Endothelial cell (in vitro differentiated cells): ENCODE results near the gene TENT5D. TPM values are rescaled to one million over a fixed set of nuclear protein-coding genes. Genes with fewer than 3 reads are reported as not detected.

ENCODE experiments used
- DNase-seq: peaks from one replicate; pipeline ENCODE4 v3.0.0; 2021; ENCODE audit warnings: low spot score
- H3K27ac Mint-ChIP-seq: one replicate; pipeline ENCODE4 v1.8.0; 2021; ENCODE audit warnings: mixed read lengths, inconsistent platforms; ENCODE audit not compliant: unreplicated experiment
- H3K27me3 Mint-ChIP-seq: one replicate; pipeline ENCODE4 v1.8.0; 2021; ENCODE audit warnings: mild to moderate bottlenecking, moderate library complexity, mixed read lengths, inconsistent platforms; ENCODE audit not compliant: unreplicated experiment
- H3K36me3 Mint-ChIP-seq: one replicate; pipeline ENCODE4 v1.8.0; 2021; ENCODE audit warnings: mild to moderate bottlenecking, low read depth, mixed read lengths, inconsistent platforms; ENCODE audit not compliant: unreplicated experiment
- H3K4me1 Mint-ChIP-seq: one replicate; pipeline ENCODE4 v1.8.0; 2021; ENCODE audit warnings: mild to moderate bottlenecking, mixed read lengths, inconsistent platforms; ENCODE audit not compliant: unreplicated experiment
- H3K4me3 Mint-ChIP-seq: one replicate; pipeline ENCODE4 v1.8.0; 2021; ENCODE audit warnings: mild to moderate bottlenecking, mixed read lengths, inconsistent platforms; ENCODE audit not compliant: unreplicated experiment
- H3K9me3 Mint-ChIP-seq: one replicate; pipeline ENCODE4 v1.8.0; 2021; ENCODE audit warnings: mixed read lengths, inconsistent platforms; ENCODE audit not compliant: unreplicated experiment
- total RNA-seq: library from RNA; stranded (reverse); fragmentation: NEBNext Ultra II Directional; extraction: Animal tissue kit (Norgen Biotek cat#: 25700); gene quantifications from one replicate; pipeline ENCODE4 v1.2.1, GENCODE V29; 2021; ENCODE audit not compliant: unreplicated experiment
- TF ChIP-seq, protein P1 (sequence below): fragments of 200-600 bp; sonication (generic); IDR thresholded peaks from one replicate; pipeline ENCODE4 v1.5.0; 2021; ENCODE audit warnings: antibody characterized with exemption; ENCODE audit not compliant: unreplicated experiment

Gene TENT5D
- total RNA-seq, 1 donor from 2014 or later, result not detected

DNA sequence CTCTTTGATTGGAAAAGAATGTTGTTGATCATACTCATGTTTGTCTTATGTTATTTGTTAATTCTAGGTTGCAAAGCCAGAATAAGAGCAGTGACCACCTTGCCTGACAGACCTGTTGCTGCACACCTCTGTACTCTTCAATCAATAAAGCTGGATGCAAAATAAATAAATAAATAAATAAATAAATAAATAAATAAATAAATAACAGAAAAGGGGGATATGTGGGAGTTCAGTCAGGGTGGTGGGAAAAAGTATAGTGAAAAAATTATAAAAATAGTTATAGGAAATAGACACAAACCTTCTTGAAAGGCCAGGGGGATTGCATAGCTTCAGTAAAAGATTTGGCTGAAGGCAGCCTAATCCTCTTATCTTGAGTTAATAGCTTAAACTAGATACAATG is 51.3 kb downstream of the TENT5D start:
- no peak for DNase-seq
- Mint-ChIP-seq H3K27me3 (no peaks in the 10 kb centered on the region), H3K4me1 (no peaks in the 10 kb centered on the region), H3K4me3 (no peak overlapping the region), H3K27ac (no peak overlapping the region), H3K9me3 (no peaks in the 10 kb centered on the region), H3K36me3 (no peaks in the 10 kb centered on the region)
- TF ChIP-seq, protein P1, sequence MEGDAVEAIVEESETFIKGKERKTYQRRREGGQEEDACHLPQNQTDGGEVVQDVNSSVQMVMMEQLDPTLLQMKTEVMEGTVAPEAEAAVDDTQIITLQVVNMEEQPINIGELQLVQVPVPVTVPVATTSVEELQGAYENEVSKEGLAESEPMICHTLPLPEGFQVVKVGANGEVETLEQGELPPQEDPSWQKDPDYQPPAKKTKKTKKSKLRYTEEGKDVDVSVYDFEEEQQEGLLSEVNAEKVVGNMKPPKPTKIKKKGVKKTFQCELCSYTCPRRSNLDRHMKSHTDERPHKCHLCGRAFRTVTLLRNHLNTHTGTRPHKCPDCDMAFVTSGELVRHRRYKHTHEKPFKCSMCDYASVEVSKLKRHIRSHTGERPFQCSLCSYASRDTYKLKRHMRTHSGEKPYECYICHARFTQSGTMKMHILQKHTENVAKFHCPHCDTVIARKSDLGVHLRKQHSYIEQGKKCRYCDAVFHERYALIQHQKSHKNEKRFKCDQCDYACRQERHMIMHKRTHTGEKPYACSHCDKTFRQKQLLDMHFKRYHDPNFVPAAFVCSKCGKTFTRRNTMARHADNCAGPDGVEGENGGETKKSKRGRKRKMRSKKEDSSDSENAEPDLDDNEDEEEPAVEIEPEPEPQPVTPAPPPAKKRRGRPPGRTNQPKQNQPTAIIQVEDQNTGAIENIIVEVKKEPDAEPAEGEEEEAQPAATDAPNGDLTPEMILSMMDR, result no peak

DNA sequence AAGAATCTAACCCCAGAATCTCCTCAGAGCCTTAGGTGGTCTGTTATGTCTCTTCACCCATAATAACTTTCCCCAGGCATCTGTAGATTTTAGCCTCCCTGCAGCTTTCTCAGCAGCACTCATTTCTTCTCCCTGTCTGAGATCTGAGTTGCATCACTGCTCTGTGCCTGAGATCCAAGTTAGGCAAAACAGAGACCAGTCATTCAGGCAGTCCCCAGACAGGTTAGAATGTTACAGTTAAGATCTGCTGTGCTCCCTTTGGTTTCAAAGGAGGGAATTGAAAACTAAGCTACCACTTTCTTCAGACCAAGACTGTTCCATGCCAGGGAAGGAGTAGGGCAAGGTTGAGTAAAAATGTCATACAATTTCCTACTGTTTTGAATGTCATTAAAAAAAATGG is 65.3 kb downstream of the TENT5D start:
- DNase-seq, result no peak
- Mint-ChIP-seq H3K36me3 (no peaks in the 10 kb centered on the region), H3K4me3 (no peak overlapping the region), H3K4me1 (no peaks in the 10 kb centered on the region), H3K27me3 (no peaks in the 10 kb centered on the region), H3K27ac (no peak overlapping the region), H3K9me3 (peaks cover 4% of the 10 kb centered on the region)
- TF ChIP-seq, protein P1, result no peak

GRCh38 chrX:80486299-80486698 is 66.1 kb downstream of the TENT5D start:
- peaks cover under 1% of the 10 kb centered on the region for H3K9me3 Mint-ChIP-seq
- H3K27me3 Mint-ChIP-seq, result no peaks in the 10 kb centered on the region
- no peak for DNase-seq
- TF ChIP-seq, protein P1, result no peak
- no peaks in the 10 kb centered on the region for H3K4me1 Mint-ChIP-seq
- H3K4me3 Mint-ChIP-seq, result no peak overlapping the region
- H3K27ac Mint-ChIP-seq, result no peak overlapping the region
- H3K36me3 Mint-ChIP-seq, result no peaks in the 10 kb centered on the region

DNA sequence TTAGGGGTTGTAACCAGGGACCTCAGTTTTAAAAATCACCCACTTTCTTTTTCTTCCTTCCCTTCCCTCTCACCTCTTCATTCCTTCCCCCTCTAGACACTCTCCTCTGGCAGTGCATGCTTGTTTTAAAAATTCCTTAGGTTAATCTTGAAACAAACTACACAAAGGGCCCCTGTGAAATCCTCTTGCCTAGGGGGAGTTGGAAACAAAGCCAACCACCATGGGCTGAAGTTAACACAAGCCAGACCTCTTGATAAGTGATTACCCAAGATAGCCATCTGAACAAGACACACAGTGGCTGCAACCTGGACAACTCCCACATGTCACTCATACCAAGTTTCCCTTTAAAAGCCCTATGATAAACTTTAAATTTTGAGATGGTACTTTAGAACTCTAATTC is 68.9 kb downstream of the TENT5D start:
- TF ChIP-seq, protein P1, result no peak

More for the DNA sequence above, 68.9 kb downstream of the TENT5D start:
- Mint-ChIP-seq H3K27ac (no peak overlapping the region), H3K27me3 (no peaks in the 10 kb centered on the region), H3K9me3 (no peaks in the 10 kb centered on the region), H3K36me3 (no peaks in the 10 kb centered on the region), H3K4me3 (no peak overlapping the region), H3K4me1 (no peaks in the 10 kb centered on the region)
- no peak for DNase-seq
